OCI-LY1 (cell line): ENCODE measurements around the gene MRTFB.

ENCODE experiments used
- H2AFZ ChIP-seq: fragments of 200-600 bp; sonication (generic), shearing (Covaris generic); 2 replicates; pipeline ENCODE4 v1.6.0; 2014; ENCODE audit warnings: antibody characterized with exemption, mild to moderate bottlenecking, low read length
- H3F3A ChIP-seq: fragments of 200-600 bp; sonication (generic), shearing (Covaris generic); 2 replicates; pipeline ENCODE4 v1.6.0; 2014; ENCODE audit warnings: mild to moderate bottlenecking, antibody characterized with exemption, low read length, moderate library complexity; ENCODE audit not compliant: insufficient read depth
- H3K27ac ChIP-seq: fragments of 200-600 bp; sonication (generic); 2 replicates; pipeline ENCODE4 v1.5.1; 2014; ENCODE audit warnings: low read length, mixed run types, mild to moderate bottlenecking, low read depth; ENCODE audit not compliant: poor library complexity, severe bottlenecking
- H3K27me3 ChIP-seq: fragments of 200-600 bp; sonication (generic); 2 replicates; pipeline ENCODE4 v1.6.0; 2014; ENCODE audit warnings: antibody characterized with exemption, mild to moderate bottlenecking, low read length, moderate library complexity; ENCODE audit not compliant: insufficient read depth
- H3K36me3 ChIP-seq: fragments of 200-600 bp; sonication (generic); 2 replicates; pipeline ENCODE4 v1.6.1; 2014; ENCODE audit warnings: mild to moderate bottlenecking, antibody characterized with exemption, low read length, moderate library complexity, mixed read lengths; ENCODE audit not compliant: insufficient read depth
- H3K4me1 ChIP-seq: fragments of 200-600 bp; sonication (generic); 2 replicates; pipeline ENCODE4 v1.5.1; 2014; ENCODE audit warnings: mild to moderate bottlenecking, low read length, moderate library complexity; ENCODE audit not compliant: insufficient read depth, severe bottlenecking
- H3K4me2 ChIP-seq: fragments of 200-600 bp; sonication (generic), shearing (Covaris generic); 2 replicates; pipeline ENCODE4 v1.6.1; 2014; ENCODE audit warnings: low read length
- H3K4me3 ChIP-seq: fragments of 200-600 bp; sonication (generic); 2 replicates; pipeline ENCODE4 v1.5.1; 2014; ENCODE audit warnings: low read length, low read depth, mild to moderate bottlenecking, mixed read lengths; ENCODE audit not compliant: poor library complexity, severe bottlenecking
- H3K79me2 ChIP-seq: fragments of 200-600 bp; shearing (Covaris generic); 2 replicates; pipeline ENCODE4 v1.6.1; 2016; ENCODE audit warnings: mixed run types, low read length, mixed read lengths; ENCODE audit not compliant: insufficient read depth
- H3K9ac ChIP-seq: fragments of 200-600 bp; sonication (generic), shearing (Covaris generic); 2 replicates; pipeline ENCODE4 v1.6.1; 2014; ENCODE audit warnings: mild to moderate bottlenecking, low read length, mixed read lengths
- H3K9me2 ChIP-seq: fragments of 200-600 bp; sonication (generic), shearing (Covaris generic); 2 replicates; pipeline ENCODE4 v1.6.1; 2014; ENCODE audit warnings: low read depth, mild to moderate bottlenecking, low read length, mixed read lengths
- H3K9me3 ChIP-seq: fragments of 200-600 bp; shearing (Covaris generic); 2 replicates; pipeline ENCODE4 v1.6.1; 2014; ENCODE audit warnings: low read length, mixed read lengths
- H4K20me1 ChIP-seq: fragments of 200-600 bp; sonication (generic), shearing (Covaris generic); 2 replicates; pipeline ENCODE4 v1.6.0; 2016; ENCODE audit warnings: mild to moderate bottlenecking, low read length; ENCODE audit not compliant: insufficient read depth
- CTCF ChIP-seq: fragments of 200-600 bp; sonication (generic), shearing (Covaris generic); IDR thresholded peaks from 2 replicates; pipeline ENCODE4 v1.5.1; 2017; ENCODE audit warnings: mild to moderate bottlenecking, antibody characterized with exemption, low read length, moderate library complexity, mixed read lengths
- EZH2 ChIP-seq: fragments of 200-600 bp; sonication (generic), shearing (Covaris generic); IDR thresholded peaks from 2 replicates; pipeline ENCODE4 v1.8.0; 2017; ENCODE audit warnings: borderline replicate concordance, mixed run types, mild to moderate bottlenecking, antibody characterized with exemption, low read length, moderate library complexity, mixed read lengths

Gene MRTFB

DNA sequence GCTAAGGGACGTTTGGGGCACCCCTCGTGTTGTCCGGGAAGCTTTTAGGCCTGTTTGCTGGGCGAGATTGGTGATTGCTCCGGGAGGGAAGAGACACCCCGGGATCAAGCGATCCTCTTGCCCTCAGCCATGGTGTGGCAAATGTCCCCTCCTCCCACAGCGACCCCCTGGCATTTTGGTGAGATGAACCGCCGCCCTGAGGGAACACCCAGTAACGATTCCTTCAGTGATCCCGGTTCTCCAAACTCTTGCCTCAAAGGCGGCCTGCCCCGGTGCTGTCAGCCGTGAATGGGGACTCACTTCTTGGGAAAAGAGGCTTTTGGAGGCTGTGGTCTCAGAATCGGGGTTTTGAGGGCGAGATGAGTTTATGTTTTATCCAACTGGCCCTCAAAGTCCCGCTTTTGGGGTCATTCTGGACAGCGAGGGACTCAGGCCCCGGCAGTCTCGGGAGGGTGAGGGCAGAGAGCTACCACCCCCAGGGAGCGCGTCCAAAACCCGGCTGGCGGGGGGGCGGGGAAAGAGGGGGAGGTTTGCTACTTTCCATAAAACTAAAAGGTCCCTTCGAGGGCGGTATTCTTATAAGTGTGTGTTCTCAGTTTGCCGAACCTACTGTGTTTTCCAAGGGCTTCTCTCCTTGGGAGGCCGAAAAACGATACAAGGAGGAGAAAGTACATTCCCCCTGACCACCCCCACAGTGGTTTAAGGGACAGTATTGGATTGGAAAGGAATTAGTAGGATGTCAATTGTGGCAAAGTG is 232.7 kb downstream of the MRTFB start:
- Histone ChIP-seq H3K9me3 (no peaks in the 10 kb centered on the region), H3K27ac (no peak overlapping the region), H2AFZ (no peak overlapping the region), H3K4me1 (peaks cover 39% of the 10 kb centered on the region), H3K79me2 (no peaks in the 10 kb centered on the region), H4K20me1 (no peaks in the 10 kb centered on the region), H3F3A (no peaks in the 10 kb centered on the region), H3K4me2 (peak overlapping the region; percentile 89), H3K4me3 (peak overlapping the region; percentile 71), H3K9me2 (no peaks in the 10 kb centered on the region), H3K27me3 (no peaks in the 10 kb centered on the region), H3K9ac (peak overlapping the region; percentile 56; the same call in 1 of the 2 replicates), H3K36me3 (no peaks in the 10 kb centered on the region)
- no peak for TF ChIP-seq EZH2
- no peak for TF ChIP-seq CTCF

DNA sequence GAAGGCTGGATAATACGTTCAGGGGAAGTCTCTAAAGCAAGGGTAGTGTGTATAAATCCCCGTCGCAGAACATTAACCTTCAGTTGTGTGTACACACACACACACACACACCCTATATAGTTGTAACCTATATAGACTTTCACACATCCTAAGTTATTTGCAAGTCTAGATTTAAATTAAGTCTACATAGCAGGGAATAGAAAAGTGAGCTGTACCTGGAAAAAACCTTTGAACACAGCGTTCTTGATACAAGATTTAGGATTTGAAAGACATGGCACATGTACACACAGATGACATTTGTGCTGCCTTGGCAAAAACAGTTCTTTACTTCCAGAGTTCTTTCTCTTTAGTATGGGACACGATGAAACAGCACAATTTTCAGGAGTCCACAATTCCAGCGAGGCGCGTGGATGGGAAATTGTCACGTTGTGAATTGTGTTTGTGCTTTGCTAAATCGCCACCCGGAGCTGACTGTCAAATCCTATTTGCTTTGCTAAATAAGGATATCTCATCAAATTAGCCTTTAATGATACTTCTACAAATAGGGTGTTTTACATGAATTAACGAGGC is 233.9 kb downstream of the MRTFB start:
- no peaks in the 10 kb centered on the region for H3K9me2 ChIP-seq
- H3K9ac ChIP-seq, result no peak overlapping the region
- H2AFZ ChIP-seq, result no peak overlapping the region
- no peaks in the 10 kb centered on the region for H4K20me1 ChIP-seq
- H3K27me3 ChIP-seq, result no peaks in the 10 kb centered on the region
- no peaks in the 10 kb centered on the region for H3K79me2 ChIP-seq
- H3K36me3 ChIP-seq, result no peaks in the 10 kb centered on the region
- H3K27ac ChIP-seq, result no peak overlapping the region
- H3K4me2 ChIP-seq, result no peak overlapping the region
- H3K4me1 ChIP-seq, result peaks cover 50% of the 10 kb centered on the region
- no peaks in the 10 kb centered on the region for H3F3A ChIP-seq
- H3K9me3 ChIP-seq, result no peaks in the 10 kb centered on the region
- TF ChIP-seq EZH2 (no peak), CTCF (no peak)
- no peak overlapping the region for H3K4me3 ChIP-seq

- Histone ChIP-seq H3K9me2 (no peaks in the 10 kb centered on the region), H4K20me1 (no peaks in the 10 kb centered on the region), H3K27ac (no peak overlapping the region), H2AFZ (no peak overlapping the region), H3F3A (no peaks in the 10 kb centered on the region), H3K9ac (no peak overlapping the region), H3K36me3 (no peaks in the 10 kb centered on the region), H3K79me2 (no peaks in the 10 kb centered on the region), H3K9me3 (no peaks in the 10 kb centered on the region), H3K27me3 (no peaks in the 10 kb centered on the region), H3K4me2 (no peak overlapping the region), H3K4me3 (no peak overlapping the region), H3K4me1 (peaks cover 56% of the 10 kb centered on the region)
- TF ChIP-seq EZH2, result no peak
- TF ChIP-seq CTCF, result no peak
Observed at GRCh38 chr16:14306485-14307058, 235.5 kb downstream of the MRTFB start.
